Body of pancreas (tissue), 4 donors: ENCODE results near the gene MRPL55. TPM values are rescaled to one million over a fixed set of nuclear protein-coding genes. Genes with fewer than 3 reads are reported as not detected.

Experiments used
- ATAC-seq: fragments of 150-250 bp; one replicate; pipeline ENCODE4 v1.9.1; 2016
- DNase-seq, 4 donors: peaks; one replicate each; pipeline ENCODE4 v3.0.0-alpha.2; 2019
- H3K27ac ChIP-seq, 4 donors: fragments of 200-600 bp; sonication (generic); 1 replicate in 3 of 4; 2 replicates in 1 of 4; pipeline versions ENCODE4 v1.5.1 to v1.6.1; 2016 to 2019; ENCODE audit warnings: mild to moderate bottlenecking in 1 of 4, mixed read lengths in 1 of 4, moderate library complexity in 1 of 4
- H3K27me3 ChIP-seq, 2 donors: fragments of 200-600 bp; sonication (generic); one replicate each; pipeline ENCODE4 v1.6.0; 2016; ENCODE audit warnings: mild to moderate bottlenecking in 1 of 2
- H3K36me3 ChIP-seq, 2 donors: fragments of 200-600 bp; sonication (generic); replicated peaks in 1 of 2; 2 replicates each; pipeline ENCODE4 v1.5.1; 2016; ENCODE audit warnings: low read depth in 2 of 2; ENCODE audit not compliant: insufficient read depth in 1 of 2
- H3K4me1 ChIP-seq: fragments of 200-600 bp; sonication (generic); one replicate; pipeline ENCODE4 v1.6.0; 2016
- H3K4me3 ChIP-seq, 2 donors: fragments of 200-600 bp; sonication (generic); 1 replicate in 1 of 2; 2 replicates in 1 of 2; pipeline ENCODE4 v1.5.1; 2016 to 2019
- H3K9me3 ChIP-seq, 3 donors: fragments of 200-600 bp; sonication (generic); 1 replicate in 2 of 3; 2 replicates in 1 of 3; pipeline ENCODE4 v1.5.1; 2016
- POLR2A ChIP-seq, 3 donors: fragments of 450-650 bp; IDR thresholded peaks; one replicate each; pipeline ENCODE4 v1.6.1; 2016; ENCODE audit warnings: antibody characterized with exemption in 3 of 3, mild to moderate bottlenecking in 2 of 3
- WGBS, 2 donors: methylation state at CpG; one replicate each; pipeline ENCODE4 v1.1.5; 2017; 5-methylcytosine and 5-hydroxymethylcytosine counted together
- intact Hi-C: fragments of 100-400 bp; cut with DNase I; formaldehyde crosslinking; loops from one replicate; pipeline ENCODE4 v1.15.1; 2023
- total RNA-seq, 2 donors: library from RNA; depleted of rRNA; stranded (reverse); fragments of >200 nt; gene quantifications; one replicate each; pipeline ENCODE4 v1.1.0, GENCODE V29; 2016
- TF ChIP-seq, protein P1 (sequence below), 7 experiments: fragments of 450-650 bp in 4 of 7; fragments of 200-600 bp in 3 of 7; sonication (generic) in 3 of 7; IDR thresholded peaks; one replicate each; pipeline ENCODE4 v1.5.1; 2016 to 2019; ENCODE audit warnings: antibody characterized with exemption in 7 of 7

MRPL55 gene
- total RNA-seq, 2 donors from 2014 or later = 65.9 to 68.7 TPM

DNA sequence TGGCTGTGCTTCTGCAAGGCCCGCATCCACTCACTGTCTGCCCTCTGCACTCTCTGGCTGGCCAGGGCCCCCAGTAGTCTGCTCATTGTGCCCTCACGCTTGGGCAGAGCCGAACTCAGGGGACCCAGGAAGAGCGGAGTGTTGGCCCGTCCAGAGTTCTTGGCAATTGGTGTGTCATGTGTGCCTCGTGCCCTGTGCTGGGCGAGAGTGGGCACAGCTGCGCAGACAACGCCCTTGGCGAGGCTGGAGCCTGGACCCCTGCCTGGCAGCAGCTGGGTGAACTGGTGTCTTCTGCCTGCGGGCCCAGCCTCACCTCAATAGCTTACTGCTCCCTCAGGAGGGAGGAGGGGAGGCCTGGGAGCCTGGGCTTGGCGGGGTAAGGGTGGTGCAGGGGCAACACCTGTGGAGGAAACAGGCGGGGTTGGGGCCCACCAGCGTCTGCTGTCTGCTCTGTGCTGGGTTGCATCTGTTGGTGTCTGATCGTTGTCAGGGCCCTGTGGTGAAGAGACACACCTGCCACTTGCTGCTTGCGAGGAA lies 33.1 kb upstream of the MRPL55 start:
- intact Hi-C loops = no loop called here
- peak in 1 of 4 donors; percentile 7 for DNase-seq
- Histone ChIP-seq H3K27me3 (no peaks in the 10 kb centered on the region), H3K9me3 (no peaks in the 10 kb centered on the region), H3K4me1 (peaks cover 36% of the 10 kb centered on the region), H3K27ac (peak overlapping the region in 3 of 4 donors; percentile 96 to 98 (median 98)), H3K4me3 (no peak overlapping the region), H3K36me3 (peaks cover 0 to 7% of the 10 kb centered on the region in 2 donors)
- TF ChIP-seq POLR2A (IDR thresholded peaks at IDR 0.05) = no peak
- TF ChIP-seq, protein P1, sequence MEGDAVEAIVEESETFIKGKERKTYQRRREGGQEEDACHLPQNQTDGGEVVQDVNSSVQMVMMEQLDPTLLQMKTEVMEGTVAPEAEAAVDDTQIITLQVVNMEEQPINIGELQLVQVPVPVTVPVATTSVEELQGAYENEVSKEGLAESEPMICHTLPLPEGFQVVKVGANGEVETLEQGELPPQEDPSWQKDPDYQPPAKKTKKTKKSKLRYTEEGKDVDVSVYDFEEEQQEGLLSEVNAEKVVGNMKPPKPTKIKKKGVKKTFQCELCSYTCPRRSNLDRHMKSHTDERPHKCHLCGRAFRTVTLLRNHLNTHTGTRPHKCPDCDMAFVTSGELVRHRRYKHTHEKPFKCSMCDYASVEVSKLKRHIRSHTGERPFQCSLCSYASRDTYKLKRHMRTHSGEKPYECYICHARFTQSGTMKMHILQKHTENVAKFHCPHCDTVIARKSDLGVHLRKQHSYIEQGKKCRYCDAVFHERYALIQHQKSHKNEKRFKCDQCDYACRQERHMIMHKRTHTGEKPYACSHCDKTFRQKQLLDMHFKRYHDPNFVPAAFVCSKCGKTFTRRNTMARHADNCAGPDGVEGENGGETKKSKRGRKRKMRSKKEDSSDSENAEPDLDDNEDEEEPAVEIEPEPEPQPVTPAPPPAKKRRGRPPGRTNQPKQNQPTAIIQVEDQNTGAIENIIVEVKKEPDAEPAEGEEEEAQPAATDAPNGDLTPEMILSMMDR (IDR thresholded peaks at IDR 0.05) = no peak
- WGBS, 2 donors = 58 to 62% methylated on average over 14 to 15 of the region's 16 CpGs
- ATAC-seq = no peak

DNA sequence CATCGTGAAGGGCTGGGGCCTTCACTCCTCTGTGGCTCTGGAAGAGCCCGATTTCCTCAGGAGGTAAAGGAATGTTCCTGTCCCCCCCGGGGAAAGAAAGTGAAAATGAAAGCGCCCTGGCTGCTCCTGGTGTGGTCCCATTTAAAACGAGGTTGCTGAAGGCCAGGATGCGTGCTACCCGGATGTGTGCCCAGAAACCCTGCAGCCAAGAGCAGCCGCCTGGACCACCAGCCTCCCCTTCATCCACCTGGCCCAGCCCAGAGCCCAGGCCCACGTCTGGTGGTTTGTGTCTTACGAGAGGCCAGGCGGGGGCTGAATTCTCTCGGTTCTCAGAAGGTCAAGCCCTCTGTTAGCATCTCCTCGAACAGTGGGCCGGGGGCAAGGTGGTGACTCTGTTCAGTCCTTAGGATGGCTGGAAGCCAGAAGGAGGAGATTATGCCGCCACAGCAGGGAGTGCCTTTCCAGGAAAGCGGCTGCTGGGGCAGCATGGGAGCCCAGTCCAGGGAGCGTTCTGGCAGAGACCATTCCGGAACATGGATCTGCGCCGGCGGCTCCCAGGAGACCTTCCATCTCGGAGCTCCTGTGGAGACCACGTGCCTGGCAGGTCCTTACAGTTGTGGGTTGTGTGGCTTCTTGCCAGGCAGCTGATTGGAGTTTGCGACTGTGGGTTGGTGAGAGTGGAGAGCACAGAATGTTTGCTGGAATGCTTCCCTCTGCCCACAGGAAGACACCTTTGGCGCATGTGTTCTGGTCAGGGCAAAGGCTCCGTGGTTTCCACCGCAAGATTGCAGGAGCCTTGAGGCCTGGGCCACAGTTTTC lies 32.3 kb upstream of the MRPL55 start:
- Histone ChIP-seq H3K36me3 (peaks cover 0 to 7% of the 10 kb centered on the region in 2 donors), H3K27me3 (no peaks in the 10 kb centered on the region), H3K4me3 (peak overlapping the region; percentile 57 to 79), H3K27ac (peak overlapping the region; percentile 92 to 98 (median 97)), H3K4me1 (peaks cover 36% of the 10 kb centered on the region), H3K9me3 (no peaks in the 10 kb centered on the region)
- DNase-seq = peak; percentile 59 to 75 (median 65)
- no peak for TF ChIP-seq POLR2A (IDR thresholded peaks at IDR 0.05)
- TF ChIP-seq, protein P1 (IDR thresholded peaks at IDR 0.05) = no peak
- intact Hi-C loops = no loop called here
- ATAC-seq = no peak
- WGBS, 2 donors = 9 to 24% methylated on average over 18 to 27 of the region's 27 CpGs

DNA sequence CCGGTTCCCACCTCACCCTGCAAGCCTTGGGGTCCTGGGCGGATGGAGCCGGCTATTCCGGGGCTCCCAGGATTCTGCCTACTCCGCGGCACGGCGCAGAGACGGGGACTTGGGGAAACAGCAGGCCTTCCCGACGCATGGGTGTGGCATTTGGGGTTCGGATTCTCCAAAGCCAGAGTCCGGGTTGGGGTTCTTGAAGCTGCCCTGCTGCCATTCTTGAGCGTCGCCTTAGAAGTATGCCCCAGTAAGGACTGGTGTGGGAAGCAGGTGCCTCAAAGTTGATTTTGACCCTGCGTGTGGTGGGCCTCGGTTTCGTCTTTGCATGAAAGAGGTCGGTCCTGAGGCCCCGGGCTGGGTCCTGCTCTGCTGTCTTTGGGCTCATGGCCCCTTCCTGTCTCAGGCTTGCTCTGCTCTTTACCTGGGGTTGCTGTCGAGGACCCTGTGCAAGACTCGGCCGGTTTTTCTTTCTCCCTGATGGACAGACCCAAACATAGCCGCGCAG lies 31.7 kb upstream of the MRPL55 start:
- Histone ChIP-seq H3K4me3 (peak overlapping the region; percentile 57 to 79), H3K36me3 (peaks cover 0 to 3% of the 10 kb centered on the region in 2 donors), H3K27ac (peak overlapping the region; percentile 92 to 98 (median 97)), H3K9me3 (no peaks in the 10 kb centered on the region), H3K4me1 (peaks cover 36% of the 10 kb centered on the region), H3K27me3 (no peaks in the 10 kb centered on the region)
- DNase-seq = no peak
- intact Hi-C loops = no loop called here
- no peak for ATAC-seq
- TF ChIP-seq, protein P1 (IDR thresholded peaks at IDR 0.05) = no peak
- TF ChIP-seq POLR2A (IDR thresholded peaks at IDR 0.05) = no peak
- 0 to 1% methylated on average over 5 to 23 of the region's 25 CpGs for WGBS, 2 donors

DNA sequence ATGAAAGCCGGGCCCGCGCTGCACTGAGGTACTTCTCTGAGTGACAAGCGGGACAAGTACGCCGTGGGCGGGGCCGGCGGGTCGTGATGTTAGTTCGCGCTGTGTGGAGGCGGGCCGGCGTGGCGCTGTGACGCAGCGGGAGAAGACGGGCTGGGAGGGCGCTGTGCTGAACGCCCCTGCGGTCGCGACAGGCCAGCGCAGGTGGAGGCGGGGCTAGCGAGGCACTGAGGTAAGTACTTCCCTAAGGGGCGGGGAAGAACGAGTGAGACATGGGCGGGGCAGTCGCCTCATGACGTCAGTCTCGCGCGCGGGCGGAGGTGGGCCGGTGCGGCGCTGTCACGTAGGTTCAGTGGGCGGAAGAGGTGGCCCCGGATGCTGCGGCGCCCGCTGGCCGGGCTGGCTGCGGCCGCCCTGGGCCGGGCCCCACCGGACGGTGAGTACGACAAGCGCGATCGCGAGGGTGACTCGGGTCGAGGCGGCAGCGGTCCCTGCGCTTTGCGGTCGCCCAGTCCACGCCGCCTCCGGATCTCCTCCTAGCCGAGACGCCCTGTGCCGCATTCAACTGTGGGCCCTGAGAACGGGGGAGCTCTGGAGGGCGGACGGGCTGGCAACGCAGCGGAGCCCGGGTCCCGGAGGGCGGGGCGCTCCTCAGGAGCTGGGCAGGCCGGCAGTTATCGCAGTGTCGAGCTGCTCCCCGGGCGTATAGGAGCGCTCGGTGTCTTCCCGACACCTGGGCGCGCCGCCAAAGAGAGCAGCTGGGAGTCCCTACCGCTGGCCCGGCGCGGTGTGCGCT lies 31.0 kb upstream of the MRPL55 start, which contains the start of gene GUK1:
Gene GUK1, plus strand, starts transcription at position 349 of the 793 bp plus-strand sequence. Its CDS starts 24 bp downstream, at position 373.
- TF ChIP-seq POLR2A (IDR thresholded peaks at IDR 0.05) = peak; percentile 95 to 98 (median 97)
- TF ChIP-seq, protein P1 (IDR thresholded peaks at IDR 0.05) = peak in 6 of 7 experiments; percentile 21 to 71 (median 64)
- Histone ChIP-seq H3K9me3 (no peaks in the 10 kb centered on the region), H3K4me3 (peak within 1 kb of the TSS; percentile 57 to 79), H3K36me3 (no peaks in the 10 kb centered on the region), H3K27ac (peak within 1 kb of the TSS; percentile 92 to 98 (median 97)), H3K27me3 (no peaks in the 10 kb centered on the region), H3K4me1 (peaks cover 36% of the 10 kb centered on the region)
- 0% methylated on average over 5 to 53 of the region's 95 CpGs for WGBS, 2 donors
- intact Hi-C loops = no loop called here
- DNase-seq = peak; percentile 100
- ATAC-seq = peak; percentile 92
